ENCODE measurements around the gene ENTPD3.

ENTPD3 gene

DNA sequence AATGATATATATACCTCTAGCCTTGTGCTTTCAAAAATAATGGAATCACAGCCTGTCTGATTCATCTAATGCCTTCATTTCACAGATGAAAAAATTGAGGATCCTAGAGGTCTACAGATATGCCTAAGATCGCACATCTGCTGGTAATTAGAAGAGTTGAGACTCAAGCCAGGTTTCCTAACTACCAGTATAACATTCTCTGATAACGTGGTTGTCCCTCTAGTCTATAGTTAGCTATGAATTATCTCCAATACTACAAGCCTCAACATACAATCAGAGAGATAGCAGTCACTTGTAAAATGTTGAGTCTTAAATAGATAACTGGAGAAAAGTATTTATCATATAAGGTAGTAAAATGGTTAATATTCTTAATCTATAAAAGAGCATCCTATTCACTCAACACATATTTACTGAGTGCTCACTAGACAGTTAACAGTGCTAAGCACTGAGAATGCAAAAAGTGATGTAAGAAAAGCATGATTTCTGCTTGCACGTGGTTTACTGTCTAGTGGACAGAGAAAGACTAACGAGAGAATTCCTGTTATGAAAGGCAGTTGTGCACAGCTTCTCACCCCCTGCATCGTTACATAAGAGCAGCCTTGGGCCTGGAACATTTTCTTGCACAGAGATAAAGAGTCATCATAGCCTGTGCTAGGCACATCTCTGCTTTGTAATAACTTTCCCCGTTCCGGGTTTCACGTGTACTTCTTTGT is 4.9 kb upstream of the ENTPD3 start:
- no peak for TF ChIP-seq HDGF (IDR thresholded peaks at IDR 0.05; ENCODE audit: borderline replicate concordance)
- no peak for TF ChIP-seq FOXK2 (IDR thresholded peaks at IDR 0.05)
- no peak for TF ChIP-seq FOXA1 (IDR thresholded peaks at IDR 0.05)
- TF ChIP-seq NFRKB (IDR thresholded peaks at IDR 0.05) = no peak
- ChIA-PET CTCF (no interaction called here), POLR2A (no interaction called here)
- DNase-seq (ENCODE audit: extremely low spot score) = no peak

GRCh38 chr3:40382617-40382979 is 4.4 kb upstream of the ENTPD3 start:
- TF ChIP-seq FOXK2 (IDR thresholded peaks at IDR 0.05) (no peak), BHLHE40 (IDR thresholded peaks at IDR 0.05; ENCODE audit: borderline replicate concordance) (no peak), FOXA1 (IDR thresholded peaks at IDR 0.05) (no peak), ZNF384 (IDR thresholded peaks at IDR 0.05) (no peak), CTBP1 (IDR thresholded peaks at IDR 0.05; ENCODE audit: borderline replicate concordance) (no peak), NFRKB (IDR thresholded peaks at IDR 0.05) (no peak), PKNOX1 (IDR thresholded peaks at IDR 0.05) (no peak), ARNT (IDR thresholded peaks at IDR 0.05) (no peak), HDGF (IDR thresholded peaks at IDR 0.05; ENCODE audit: borderline replicate concordance) (no peak), SP1 (IDR thresholded peaks at IDR 0.05) (no peak), L3MBTL2 (conservative IDR thresholded peaks at IDR 0.05) (no peak), TARDBP (IDR thresholded peaks at IDR 0.05) (no peak), ELF4 (IDR thresholded peaks at IDR 0.05) (no peak), FOXM1 (IDR thresholded peaks at IDR 0.05; ENCODE audit: borderline replicate concordance) (no peak), SUZ12 (IDR thresholded peaks at IDR 0.05) (no peak), LEF1 (IDR thresholded peaks at IDR 0.05; ENCODE audit: borderline replicate concordance) (no peak)
- CTCF ChIA-PET = no interaction called here
- POLR2A ChIA-PET = no interaction called here
- DNase-seq (ENCODE audit: extremely low spot score) = no peak

- DNase-seq (ENCODE audit: extremely low spot score) = no peak
- CTCF ChIA-PET = no interaction called here
- TF ChIP-seq PKNOX1 (IDR thresholded peaks at IDR 0.05) (no peak), HDGF (IDR thresholded peaks at IDR 0.05; ENCODE audit: borderline replicate concordance) (no peak), FOXA1 (IDR thresholded peaks at IDR 0.05) (no peak), FOXK2 (IDR thresholded peaks at IDR 0.05) (no peak), NFRKB (IDR thresholded peaks at IDR 0.05) (no peak), LEF1 (IDR thresholded peaks at IDR 0.05; ENCODE audit: borderline replicate concordance) (no peak), CTBP1 (IDR thresholded peaks at IDR 0.05; ENCODE audit: borderline replicate concordance) (no peak), SP1 (IDR thresholded peaks at IDR 0.05) (no peak), ZNF384 (IDR thresholded peaks at IDR 0.05) (no peak), TARDBP (IDR thresholded peaks at IDR 0.05) (no peak), L3MBTL2 (conservative IDR thresholded peaks at IDR 0.05) (no peak), FOXM1 (IDR thresholded peaks at IDR 0.05; ENCODE audit: borderline replicate concordance) (no peak), SUZ12 (IDR thresholded peaks at IDR 0.05) (no peak), ARNT (IDR thresholded peaks at IDR 0.05) (no peak), ELF4 (IDR thresholded peaks at IDR 0.05) (no peak), BHLHE40 (IDR thresholded peaks at IDR 0.05; ENCODE audit: borderline replicate concordance) (no peak)
Observed at GRCh38 chr3:40386213-40386612, 771 bp upstream of the ENTPD3 start.

GRCh38 chr3:40387895-40388254 is 891 bp downstream of the ENTPD3 start:
- TF ChIP-seq CTBP1 (IDR thresholded peaks at IDR 0.05; ENCODE audit: borderline replicate concordance) (no peak), FOXA1 (IDR thresholded peaks at IDR 0.05) (no peak)
- ChIA-PET CTCF (no interaction called here), POLR2A (no interaction called here)
- no peak for DNase-seq (ENCODE audit: extremely low spot score)

More at GRCh38 chr3:40386213-40386612, 771 bp upstream of the ENTPD3 start:
- POLR2A ChIA-PET = no interaction called here

- TF ChIP-seq FOXA1 (IDR thresholded peaks at IDR 0.05) = no peak
- TF ChIP-seq ARNT (IDR thresholded peaks at IDR 0.05) = no peak
- TF ChIP-seq SUZ12 (IDR thresholded peaks at IDR 0.05) = no peak
- no peak for TF ChIP-seq LEF1 (IDR thresholded peaks at IDR 0.05; ENCODE audit: borderline replicate concordance)
- no peak for TF ChIP-seq BHLHE40 (IDR thresholded peaks at IDR 0.05; ENCODE audit: borderline replicate concordance)
- TF ChIP-seq NFRKB (IDR thresholded peaks at IDR 0.05) = no peak
- POLR2A ChIA-PET = no interaction called here
- CTCF ChIA-PET = no interaction called here
- DNase-seq (ENCODE audit: extremely low spot score) = no peak
Observed at GRCh38 chr3:40396406-40396805, 9.4 kb downstream of the ENTPD3 start.

- CTCF ChIA-PET = no interaction called here
- no peak for TF ChIP-seq TARDBP (IDR thresholded peaks at IDR 0.05)
- TF ChIP-seq ZNF384 (IDR thresholded peaks at IDR 0.05) = no peak
- TF ChIP-seq FOXK2 (IDR thresholded peaks at IDR 0.05) = no peak
- TF ChIP-seq ARNT (IDR thresholded peaks at IDR 0.05) = no peak
- no peak for TF ChIP-seq SUZ12 (IDR thresholded peaks at IDR 0.05)
- TF ChIP-seq BHLHE40 (IDR thresholded peaks at IDR 0.05; ENCODE audit: borderline replicate concordance) = no peak
- no peak for TF ChIP-seq HDGF (IDR thresholded peaks at IDR 0.05; ENCODE audit: borderline replicate concordance)
- TF ChIP-seq PKNOX1 (IDR thresholded peaks at IDR 0.05) = no peak
- no peak for TF ChIP-seq FOXM1 (IDR thresholded peaks at IDR 0.05; ENCODE audit: borderline replicate concordance)
- no peak for TF ChIP-seq NFRKB (IDR thresholded peaks at IDR 0.05)
- POLR2A ChIA-PET = no interaction called here
- no peak for DNase-seq (ENCODE audit: extremely low spot score)
Observed at GRCh38 chr3:40397129-40397528, 10.1 kb downstream of the ENTPD3 start.

- CTCF ChIA-PET = no interaction called here
- POLR2A ChIA-PET = no interaction called here
- no peak for TF ChIP-seq FOXA1 (IDR thresholded peaks at IDR 0.05)
- no peak for TF ChIP-seq L3MBTL2 (conservative IDR thresholded peaks at IDR 0.05)
- no peak for TF ChIP-seq SP1 (IDR thresholded peaks at IDR 0.05)
- no peak for TF ChIP-seq NFRKB (IDR thresholded peaks at IDR 0.05)
- no peak for TF ChIP-seq LEF1 (IDR thresholded peaks at IDR 0.05; ENCODE audit: borderline replicate concordance)
- TF ChIP-seq ELF4 (IDR thresholded peaks at IDR 0.05) = no peak
- no peak for DNase-seq (ENCODE audit: extremely low spot score)
Observed at GRCh38 chr3:40397912-40398311, 10.9 kb downstream of the ENTPD3 start.
